EH (cell line): ENCODE results near the gene EPAS1.

Experiments used
- DNase-seq: peaks from one replicate; pipeline ENCODE4 v3.0.0-alpha.2; 2015; ENCODE audit warnings: low read depth

Gene EPAS1

DNA sequence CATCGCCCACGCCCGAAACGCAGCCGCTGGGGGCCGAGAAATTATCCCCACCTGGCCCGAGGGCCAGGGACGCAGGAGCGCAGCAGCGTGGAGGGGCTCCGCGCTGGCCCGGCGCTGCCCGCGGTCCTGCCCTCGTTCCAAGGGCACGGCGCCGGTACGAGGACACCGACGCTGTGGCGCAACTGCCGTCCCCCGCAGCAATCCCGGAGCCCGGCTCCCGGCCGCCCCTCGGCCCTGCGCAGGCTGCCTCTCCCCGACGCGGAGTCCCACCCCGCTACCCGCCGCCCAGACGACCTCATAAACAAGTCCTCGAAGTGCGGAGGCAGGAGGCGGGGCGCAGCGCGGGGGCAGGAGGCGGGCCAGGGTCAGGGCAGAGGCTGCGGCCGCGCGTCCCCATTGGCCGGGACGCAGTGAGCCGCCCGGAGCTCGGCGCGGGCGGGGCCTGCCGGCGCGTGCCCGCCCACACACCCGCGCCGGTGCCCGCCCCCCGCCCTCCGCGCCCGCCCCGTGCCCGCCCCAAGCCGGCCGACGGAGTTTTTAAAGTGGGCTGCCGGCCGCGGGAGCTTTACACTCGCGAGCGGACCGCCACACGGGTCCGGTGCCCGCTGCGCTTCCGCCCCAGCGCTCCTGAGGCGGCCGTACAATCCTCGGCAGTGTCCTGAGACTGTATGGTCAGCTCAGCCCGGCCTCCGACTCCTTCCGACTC lies at the start of gene EPAS1:
TSS of gene EPAS1 (plus strand) at position 568 of the 706 bp plus-strand sequence. CDS start 505 bp downstream, outside the sequence.
- DNase-seq = peak; percentile 89

DNA sequence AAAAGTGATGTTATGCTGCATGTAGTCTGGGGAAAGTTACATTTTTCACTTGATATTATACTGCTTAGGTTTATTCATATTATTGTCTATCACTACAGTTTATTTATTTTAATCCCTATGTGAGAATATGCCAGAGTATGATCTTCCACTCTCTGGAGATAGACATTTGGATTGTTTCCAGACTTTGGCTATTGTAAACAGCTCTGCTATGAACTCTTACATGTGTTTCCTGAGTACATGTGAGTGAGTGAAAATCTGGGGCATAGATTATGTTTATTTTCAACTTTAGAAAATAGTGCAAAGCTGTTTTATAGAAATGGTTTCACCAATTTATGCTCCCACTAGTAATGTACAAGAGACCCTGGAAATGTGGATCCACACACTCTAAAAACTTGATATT lies 49.0 kb upstream of the EPAS1 start:
- no peak for DNase-seq

DNA sequence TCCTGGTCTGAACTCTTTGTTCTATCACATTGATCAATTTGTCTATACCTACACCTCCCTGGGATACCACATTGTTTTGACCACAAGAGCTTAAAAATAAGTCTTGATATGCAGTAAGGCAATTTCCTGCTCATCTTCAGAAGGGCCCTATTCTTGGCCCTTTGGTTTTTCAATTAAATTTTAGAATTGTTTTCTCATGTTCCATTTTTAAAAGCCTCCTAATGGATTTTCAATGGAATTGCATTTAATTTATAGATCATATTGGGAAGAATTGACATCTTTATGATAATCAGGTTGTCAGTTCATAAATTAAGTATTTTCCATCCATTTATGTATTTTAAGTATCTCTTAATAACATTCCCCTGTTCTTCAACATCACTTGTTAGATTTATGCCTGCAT lies 47.6 kb upstream of the EPAS1 start:
- no peak for DNase-seq

DNA sequence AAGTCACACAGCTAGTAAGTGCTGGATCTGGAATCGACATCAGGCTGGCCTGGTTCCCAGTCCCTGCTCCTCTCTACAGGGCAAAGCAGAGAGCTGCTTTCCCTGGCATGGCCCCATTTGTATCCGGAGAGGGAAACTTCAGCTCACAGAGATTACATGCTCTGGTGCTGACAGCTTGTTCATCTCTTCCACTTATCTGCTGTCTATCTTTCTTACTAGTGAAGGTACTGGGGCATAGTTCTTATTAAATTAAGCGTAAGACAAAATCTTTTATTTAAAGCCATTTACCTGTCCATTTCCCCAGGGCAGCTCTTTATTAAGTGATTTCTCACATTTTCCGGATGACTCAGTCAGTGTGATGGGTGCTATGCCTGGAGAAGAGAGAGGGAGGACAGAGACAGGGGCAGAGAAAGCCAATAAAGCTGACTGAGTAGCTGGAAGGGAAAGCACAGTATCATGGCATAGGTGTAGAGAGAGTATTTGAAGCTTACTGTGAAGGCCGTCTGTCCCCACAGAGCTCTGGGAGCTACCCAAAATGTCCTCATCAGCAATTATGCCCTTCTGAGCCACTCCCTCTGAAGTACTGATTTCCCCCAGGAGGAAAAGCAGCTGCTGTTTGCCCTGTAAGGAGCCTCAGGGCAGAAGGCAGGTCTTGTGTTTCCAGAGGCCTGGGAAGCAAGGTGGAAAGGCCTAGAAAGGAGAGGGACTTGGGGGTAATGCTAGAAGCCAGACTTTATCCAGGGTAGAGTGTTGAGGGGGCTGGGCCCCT lies 44.1 kb upstream of the EPAS1 start:
- peak; percentile 46 for DNase-seq

DNA sequence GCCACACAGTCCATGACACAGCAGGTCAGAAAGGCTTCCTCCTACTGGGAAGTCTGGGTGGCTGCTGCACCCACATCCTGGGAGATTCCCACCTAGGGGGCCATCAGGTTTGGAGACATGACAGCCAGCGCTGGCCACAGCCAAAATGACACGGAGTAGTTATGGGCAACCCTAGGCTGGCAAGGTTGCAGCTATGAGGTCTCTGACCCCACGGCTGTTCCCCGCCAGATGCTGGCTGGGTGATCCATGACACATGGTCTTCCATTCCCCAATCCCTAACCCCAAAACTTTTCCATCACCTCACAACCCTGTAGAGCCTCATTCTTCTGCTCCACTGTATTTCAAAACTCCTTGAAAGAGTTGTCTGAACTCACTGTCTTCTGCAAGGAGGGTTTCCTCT lies 42.7 kb upstream of the EPAS1 start:
- DNase-seq = no peak

DNA sequence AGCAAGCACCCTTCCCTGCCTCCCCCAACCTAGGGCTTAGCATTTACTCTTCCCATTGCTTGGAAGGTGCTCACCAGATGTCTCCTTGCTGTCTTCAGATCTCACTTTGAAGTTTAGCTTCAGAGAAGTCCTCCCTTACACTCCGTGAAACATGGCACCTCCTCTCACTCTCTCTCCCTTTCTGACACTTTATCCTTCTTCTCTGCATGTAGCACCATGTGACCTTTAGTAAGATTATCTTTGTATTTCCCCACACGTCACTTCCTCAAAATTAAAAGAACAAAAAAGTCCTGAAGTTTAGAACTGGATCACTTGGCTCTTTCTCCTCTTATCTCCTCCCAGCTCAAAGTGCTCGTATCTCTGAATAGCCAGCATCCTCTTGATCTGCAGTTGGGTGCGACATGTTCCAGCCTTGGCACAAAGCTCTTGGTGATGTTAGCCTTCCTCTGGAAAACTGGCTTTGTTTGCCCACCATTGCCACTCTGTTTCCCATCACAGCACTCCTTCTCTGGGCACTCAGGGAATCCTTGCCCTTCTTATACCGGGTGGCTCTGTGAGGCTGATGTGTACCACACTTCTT lies 40.6 kb upstream of the EPAS1 start:
- DNase-seq = no peak

DNA sequence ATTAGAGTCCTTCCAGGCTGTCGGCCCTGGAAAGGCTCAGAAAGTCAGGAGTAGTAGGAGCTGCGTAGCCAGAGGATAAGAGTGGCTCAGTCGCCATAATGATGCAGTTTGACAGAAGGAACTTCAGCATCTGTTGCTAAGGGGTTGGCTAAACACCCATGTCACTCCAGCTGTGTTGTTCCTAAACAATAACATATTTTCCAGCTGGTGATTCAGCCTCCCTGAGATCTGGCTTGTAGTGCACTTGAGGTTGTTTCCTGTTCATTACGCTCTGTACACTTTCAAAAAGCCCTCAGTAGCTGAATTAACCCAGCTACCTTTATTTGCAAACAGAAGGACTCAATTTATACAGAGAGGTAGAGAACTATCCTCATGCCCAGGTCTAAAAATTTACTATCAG lies 39.7 kb upstream of the EPAS1 start:
- peak; percentile 56 for DNase-seq

DNA sequence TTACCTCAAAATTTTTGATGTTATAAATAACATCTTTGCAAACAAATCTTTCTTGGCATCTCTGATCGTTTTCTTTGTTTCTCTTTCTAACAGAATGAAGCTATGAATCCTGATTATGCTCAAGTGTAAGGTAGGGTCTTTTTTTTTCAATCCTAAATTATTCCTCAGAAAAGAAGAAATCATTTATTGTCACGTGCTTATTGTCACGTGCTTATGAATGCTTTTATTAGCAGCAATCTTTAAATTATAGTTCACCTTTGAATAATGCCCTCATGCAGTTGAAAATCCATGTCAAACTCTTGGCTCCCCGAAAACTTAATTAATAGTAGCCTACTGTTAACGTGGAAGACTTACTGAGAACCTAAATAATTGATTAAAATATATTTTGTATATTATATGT lies 39.2 kb upstream of the EPAS1 start:
- DNase-seq = no peak

DNA sequence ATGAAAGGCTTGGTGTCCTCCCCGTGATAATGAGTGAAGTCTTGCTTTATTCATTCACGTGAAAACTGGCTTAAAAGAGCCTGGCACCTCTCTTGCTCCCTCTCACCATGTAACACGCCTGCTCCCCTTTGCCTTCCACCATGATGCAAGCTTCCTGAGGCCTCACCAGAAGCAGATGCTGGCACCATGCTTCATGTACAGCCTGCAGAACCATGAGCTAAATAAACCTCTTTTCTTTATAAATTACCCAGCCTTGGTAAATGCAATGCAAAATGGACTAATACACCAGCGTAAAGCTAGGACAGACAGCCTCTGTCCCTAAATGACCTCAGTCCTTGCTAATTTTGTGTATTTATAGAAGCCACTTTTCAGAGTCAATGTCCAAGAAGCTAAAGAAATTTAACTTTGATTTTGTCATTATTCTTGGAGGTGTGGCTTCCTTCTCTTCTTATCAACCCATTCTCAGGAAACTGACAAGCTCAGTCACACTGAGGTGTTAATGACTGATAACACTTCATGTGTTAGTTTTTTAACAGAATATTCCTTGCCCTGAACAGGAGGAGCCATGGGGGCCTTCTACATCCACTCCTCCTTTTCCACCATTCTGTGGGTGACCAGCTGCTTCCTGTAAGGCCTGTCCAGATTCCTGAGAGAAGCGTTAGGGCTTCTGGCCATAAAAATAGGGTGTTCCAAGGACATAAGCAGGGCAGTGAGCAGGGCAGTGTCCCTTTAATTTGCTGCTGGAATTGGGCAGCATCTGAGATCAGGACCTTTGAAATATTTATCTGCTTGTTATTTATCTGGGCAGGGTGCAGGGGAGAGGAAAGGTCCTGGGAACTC lies 38.0 kb upstream of the EPAS1 start:
- peak; percentile 15 for DNase-seq

DNA sequence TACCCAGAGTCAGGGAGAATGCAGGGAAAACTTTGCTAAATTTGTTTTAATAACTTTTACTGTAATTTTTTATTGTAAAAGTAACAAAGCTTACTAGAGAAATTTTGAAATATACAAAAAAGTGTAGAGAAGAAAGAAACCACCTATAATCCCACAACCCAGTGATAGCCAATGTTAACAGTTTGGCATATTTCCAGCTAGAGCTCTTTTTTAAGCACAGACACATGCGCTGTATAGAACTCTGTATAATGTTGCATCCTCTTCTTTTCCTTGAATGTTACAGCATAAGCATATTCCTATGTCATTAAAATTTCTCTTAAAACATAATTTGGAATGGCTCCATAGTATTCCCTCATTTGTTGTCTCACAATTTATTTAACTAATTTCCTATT lies 37.4 kb upstream of the EPAS1 start:
- no peak for DNase-seq

DNA sequence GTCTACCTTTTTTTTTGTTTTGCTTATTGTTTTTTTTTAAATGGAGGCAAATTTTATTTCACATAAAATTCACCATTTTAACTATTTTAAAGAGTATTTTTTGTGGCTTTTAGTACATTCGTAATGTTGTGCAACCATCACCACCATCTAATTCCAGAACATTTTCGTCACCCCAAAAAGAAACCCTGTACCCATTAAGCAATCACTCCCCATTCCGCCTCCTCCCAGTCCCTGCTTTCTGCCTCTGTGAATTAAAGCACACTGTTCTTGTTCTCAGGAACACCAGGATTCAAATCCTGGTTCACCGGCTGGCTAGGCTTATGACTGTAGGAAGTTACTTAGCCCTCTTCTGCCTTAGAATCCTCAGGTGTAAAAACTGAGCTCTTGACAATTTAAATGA lies 36.9 kb upstream of the EPAS1 start:
- no peak for DNase-seq

DNA sequence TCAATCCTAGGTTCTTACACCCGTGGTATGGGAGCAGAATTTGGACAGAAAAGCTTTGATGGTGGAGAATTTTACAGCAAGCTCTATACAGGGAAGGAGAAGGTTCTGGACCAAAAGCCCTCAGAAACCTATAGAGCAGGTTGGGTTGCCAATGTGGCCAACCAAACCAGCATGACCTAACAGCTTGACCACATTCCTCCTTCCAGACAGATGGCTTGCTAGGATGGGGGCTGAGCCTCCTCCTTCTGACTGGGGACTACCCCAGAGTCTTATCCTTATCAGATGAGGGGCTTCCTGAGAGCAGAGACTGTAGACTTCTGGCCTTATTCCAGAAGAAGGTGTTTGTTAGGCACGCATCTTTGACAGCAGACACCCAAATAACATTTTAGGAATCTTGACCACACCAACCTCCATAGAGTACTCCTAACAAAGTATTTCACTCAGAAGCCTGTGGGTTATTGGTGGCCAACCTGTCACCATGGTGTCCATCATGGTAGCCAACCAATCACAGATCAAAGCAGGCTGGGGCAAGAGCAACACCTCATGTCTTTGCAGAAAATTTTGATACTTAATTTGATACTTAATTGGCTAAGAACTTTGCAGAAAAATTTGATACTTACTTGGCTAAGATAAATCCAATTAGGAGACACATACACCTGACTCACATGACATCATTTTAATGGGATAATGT lies 34.8 kb upstream of the EPAS1 start:
- no peak for DNase-seq

DNA sequence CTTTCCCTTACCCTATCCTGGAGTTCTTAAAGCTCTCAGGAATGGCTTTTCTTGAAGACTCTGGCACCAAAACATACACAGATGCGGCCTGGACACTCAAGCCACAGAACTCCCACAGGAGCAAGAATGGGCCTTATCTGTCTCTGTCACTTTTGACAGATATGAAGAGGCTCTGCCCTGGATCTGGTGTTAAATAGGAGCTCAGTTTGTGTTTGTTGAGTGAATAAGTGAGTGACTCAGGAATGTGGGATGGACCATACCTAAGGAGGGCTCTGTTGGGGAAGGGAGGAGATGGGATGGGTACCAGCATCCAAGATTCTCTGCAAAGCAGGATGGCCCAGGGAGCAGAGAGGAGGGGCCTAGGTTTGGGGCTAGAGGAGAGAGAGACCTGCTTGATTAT lies 33.9 kb upstream of the EPAS1 start:
- no peak for DNase-seq

DNA sequence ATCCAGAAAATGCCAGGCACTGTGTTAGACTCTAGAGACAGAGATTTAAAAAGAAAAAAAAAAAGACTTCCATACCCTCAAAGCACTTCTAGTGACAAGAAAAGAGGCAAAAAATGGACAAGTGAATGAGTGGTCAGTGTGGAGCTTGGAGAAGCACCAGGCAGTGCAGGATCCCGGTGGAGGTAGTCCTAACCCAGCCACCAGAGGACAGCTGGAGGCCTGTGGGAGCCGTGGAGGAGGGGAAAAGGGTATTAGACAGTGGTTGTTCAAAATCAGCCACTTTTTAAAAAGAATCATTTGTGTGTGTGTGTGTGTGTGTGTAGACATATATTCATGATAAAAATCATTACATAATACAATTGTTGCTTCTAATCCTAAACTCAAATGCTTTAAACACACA lies 32.8 kb upstream of the EPAS1 start:
- no peak for DNase-seq

DNA sequence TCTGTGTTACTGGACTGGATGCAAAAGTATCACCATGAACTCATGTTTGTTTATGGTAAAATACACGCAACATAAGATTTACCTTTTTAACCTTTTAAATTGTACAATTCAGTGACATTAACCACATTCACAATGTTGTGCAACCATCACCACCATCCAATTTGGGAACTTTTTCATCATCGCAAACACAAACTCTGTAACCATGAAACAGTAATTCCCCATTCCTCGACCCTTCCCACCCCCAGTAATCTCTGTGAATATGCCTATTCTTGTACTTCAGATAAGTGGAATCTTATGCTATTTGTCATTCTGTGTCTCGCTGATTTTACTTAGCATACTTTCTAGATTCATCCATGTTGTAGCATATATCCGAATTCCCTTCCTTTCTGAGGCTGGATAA lies 31.1 kb upstream of the EPAS1 start:
- DNase-seq = no peak

DNA sequence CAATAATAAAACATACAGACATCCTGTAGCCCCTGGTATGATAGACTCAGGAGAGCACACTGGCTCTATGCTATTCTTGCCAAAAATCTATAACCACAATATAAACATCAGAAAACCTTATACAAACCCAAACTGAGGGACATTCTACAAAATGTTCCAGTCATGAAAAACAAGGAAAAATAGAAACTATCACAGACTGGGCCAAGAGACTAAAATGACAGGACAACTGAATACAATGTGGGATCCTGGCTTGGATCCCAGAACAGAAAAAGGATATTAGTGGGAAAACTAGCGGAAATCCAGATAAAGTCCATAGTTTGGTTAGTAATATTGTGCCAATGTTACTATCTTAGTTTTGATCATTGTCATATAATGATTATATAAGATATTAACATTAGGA lies 29.6 kb upstream of the EPAS1 start:
- peak; percentile 47 for DNase-seq

DNA sequence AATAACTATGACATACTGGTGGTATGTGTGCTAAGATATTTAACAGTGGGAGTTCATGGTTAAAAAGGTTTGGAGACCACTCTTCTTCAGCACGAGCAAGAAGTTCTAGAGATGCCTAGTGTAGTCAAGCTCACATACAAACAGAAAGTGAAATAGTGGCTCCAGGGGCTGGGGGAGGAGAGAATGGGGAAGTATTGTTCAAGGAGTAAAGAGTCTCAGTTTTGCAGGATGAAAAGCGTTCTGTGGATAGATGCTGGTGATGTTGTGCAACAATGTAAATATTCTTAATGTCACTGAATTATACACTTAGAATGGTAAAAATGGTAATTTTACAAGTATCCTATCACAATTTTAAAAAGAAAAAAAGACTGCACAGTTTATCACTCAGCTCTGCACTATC lies 29.0 kb upstream of the EPAS1 start:
- DNase-seq = no peak

DNA sequence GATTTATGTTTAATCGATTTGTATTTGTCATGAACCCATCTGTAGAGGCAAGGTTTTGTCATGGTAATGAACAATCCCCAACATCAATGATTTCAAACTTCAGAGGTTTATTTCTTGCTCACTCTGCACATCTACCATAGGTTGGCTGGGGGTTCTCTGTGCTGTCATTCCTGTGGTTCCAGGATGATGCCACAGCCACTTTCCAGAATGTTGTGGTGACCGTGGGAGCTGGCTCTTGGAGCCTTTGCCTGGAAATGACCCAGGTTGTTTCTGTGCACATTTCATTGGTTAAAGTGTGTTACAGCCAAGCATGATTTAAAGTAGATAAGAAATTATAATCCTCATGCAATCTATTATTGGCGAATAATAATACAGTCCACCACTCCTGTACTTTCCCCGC lies 28.2 kb upstream of the EPAS1 start:
- DNase-seq = peak; percentile 84

DNA sequence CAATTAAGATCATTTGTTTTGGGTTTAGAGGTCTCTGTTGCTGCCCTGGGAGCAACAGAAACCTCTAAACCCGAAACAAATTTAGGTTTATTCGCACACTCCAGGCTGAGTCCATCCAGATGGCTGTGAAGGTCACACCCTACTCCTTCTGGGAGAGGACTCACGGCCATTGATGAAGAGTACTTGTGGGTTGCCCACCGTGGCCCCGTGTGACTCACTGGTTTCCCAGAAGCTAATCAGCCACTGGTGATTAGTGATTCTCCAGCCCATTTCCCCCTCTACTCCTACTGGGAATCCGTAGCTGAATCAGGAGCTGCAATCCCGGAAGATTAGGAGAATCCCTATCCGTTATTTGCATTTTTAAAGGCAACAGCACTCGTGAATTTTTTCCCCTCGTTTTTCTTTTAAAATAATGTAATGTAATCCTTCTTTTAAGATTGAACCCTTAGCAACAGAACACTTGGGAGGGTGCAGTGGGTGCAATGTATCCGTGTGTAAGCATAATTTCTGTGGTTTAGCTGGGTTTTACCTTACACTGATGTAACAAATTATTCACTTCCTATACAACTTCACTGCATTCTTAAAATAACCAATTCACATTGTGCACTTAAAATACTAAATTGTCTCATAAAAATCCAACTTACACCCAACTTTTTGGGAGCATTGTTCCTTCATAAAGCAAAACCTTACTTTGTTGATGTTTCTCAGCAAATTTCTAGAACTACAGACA lies 27.5 kb upstream of the EPAS1 start:
- DNase-seq = peak; percentile 35

DNA sequence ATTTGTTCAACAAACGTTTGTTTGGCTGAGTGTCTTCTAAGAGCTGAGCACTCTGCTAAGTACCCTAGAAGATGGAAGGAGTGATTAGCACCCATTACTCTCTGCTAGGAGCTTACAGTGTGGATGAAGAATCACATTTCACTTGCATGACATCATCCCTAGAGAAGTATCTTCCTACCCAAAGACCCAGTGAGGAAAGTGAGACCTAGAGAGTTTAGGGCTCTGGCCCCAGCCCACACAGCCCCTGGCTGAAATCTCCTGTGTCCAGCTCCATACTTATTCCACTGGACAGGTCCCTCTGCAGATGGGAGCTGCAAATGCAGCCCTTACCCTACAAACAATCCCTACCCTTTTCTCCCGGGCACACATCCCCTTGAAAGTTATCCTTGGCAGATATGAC lies 26.8 kb upstream of the EPAS1 start:
- DNase-seq = peak; percentile 72

DNA sequence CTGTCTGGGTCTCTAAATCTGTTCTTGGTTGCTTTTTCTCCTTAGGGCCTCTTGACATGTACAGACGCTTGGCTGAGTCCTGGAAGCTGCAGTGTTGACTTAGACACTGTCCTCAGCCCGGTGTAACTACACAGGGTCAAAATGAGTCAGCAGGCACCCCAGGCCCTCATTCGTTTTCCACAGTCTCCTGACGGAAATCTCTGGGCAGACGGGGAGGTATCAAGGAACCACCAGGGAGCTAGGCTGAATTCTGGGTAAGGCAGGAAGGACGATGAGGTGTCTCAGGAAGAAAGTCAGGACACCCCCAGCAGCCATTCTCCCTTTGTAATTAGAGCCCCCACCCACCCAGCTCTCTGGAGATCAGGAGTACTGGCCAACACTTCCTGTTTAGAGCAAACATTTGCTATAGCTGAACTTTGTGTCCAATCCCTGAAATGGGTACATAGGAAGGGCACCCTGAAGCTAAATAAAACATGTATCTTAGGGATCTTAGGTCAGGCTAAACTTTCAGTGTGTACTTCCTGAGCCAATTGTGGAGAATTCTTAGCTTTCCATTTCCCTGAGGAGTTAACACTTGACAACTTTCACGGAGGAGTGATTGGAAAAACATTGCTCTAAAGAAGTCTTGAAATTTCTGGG lies 23.9 kb upstream of the EPAS1 start:
- no peak for DNase-seq
